Panc1 (cell line): ENCODE measurements around the gene SOX8.

Experiments
- POLR2AphosphoS5 ChIP-seq: IDR thresholded peaks from 2 replicates; pipeline ENCODE4 v1.6.1; 2012; ENCODE audit warnings: mild to moderate bottlenecking, low read depth, low read length, moderate library complexity
- TCF7L2 ChIP-seq: IDR thresholded peaks from 2 replicates; pipeline ENCODE4 v1.6.1; 2011; ENCODE audit warnings: mild to moderate bottlenecking, low read depth, low read length, inconsistent platforms
- TF ChIP-seq, protein P1 (sequence below): fragments of 450-650 bp; IDR thresholded peaks from 2 replicates; pipeline ENCODE4 v1.5.1; 2017; ENCODE audit warnings: mild to moderate bottlenecking

DNA sequence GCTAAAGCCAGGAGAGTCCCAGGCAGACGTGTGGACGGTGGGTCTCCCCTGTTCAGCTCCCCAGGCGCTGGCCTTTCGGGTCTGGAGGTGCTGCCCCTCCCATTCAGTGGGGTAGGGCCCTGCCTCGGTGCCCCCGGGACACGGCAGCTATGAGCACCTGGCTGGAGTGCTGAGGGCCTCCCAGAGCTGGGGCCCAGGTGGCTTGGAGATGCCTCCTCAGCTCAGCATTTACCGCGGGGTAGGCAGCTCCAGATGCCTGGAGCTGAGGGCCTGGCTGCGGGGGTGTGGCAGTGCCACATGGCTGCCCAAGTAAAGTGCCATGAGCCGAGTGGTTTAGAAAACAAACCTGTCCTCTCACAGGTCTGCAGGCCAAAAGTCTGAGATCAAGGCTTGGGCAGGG lies 19.5 kb downstream of the SOX8 start:
- TF ChIP-seq POLR2AphosphoS5 (no peak), TCF7L2 (no peak)
- TF ChIP-seq, protein P1, sequence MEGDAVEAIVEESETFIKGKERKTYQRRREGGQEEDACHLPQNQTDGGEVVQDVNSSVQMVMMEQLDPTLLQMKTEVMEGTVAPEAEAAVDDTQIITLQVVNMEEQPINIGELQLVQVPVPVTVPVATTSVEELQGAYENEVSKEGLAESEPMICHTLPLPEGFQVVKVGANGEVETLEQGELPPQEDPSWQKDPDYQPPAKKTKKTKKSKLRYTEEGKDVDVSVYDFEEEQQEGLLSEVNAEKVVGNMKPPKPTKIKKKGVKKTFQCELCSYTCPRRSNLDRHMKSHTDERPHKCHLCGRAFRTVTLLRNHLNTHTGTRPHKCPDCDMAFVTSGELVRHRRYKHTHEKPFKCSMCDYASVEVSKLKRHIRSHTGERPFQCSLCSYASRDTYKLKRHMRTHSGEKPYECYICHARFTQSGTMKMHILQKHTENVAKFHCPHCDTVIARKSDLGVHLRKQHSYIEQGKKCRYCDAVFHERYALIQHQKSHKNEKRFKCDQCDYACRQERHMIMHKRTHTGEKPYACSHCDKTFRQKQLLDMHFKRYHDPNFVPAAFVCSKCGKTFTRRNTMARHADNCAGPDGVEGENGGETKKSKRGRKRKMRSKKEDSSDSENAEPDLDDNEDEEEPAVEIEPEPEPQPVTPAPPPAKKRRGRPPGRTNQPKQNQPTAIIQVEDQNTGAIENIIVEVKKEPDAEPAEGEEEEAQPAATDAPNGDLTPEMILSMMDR = no peak
